GM12865 (cell line): ENCODE measurements around the gene NEGR1.

ENCODE experiments used
- DNase-seq: peaks from one replicate; pipeline ENCODE4 v3.0.0; 2010; ENCODE audit warnings: low read depth
- H3K4me3 ChIP-seq: 2 replicates; pipeline ENCODE4 v1.5.1; 2011; ENCODE audit warnings: mild to moderate bottlenecking, low read depth, low read length, control low read depth
- TF ChIP-seq, protein P1 (sequence below): IDR thresholded peaks from 2 replicates; pipeline ENCODE4 v1.5.1; 2011; ENCODE audit warnings: low read length, control low read depth, low read depth, inconsistent platforms; ENCODE audit not compliant: insufficient read depth; ENCODE audit errors: missing control alignments

NEGR1 gene

DNA sequence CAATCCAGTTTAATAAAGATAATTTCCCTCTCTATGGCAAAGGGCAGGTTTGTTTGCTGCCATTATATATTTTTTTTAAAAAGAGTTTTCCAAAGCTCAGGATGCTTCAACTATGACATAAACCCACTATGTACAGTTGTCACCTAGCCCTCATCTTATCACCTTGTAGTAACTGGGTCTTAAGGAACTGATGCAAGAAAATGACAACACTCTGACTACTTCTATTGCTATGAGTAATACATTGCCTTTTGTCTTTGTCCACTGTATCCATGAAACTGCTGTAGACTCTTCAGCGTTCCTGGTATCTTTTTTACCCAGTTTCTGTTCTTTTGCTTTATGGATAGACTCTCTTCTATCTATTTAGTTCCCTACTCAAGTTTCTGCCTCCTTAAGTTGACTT, 586.5 kb downstream of the NEGR1 start:
- TF ChIP-seq, protein P1, sequence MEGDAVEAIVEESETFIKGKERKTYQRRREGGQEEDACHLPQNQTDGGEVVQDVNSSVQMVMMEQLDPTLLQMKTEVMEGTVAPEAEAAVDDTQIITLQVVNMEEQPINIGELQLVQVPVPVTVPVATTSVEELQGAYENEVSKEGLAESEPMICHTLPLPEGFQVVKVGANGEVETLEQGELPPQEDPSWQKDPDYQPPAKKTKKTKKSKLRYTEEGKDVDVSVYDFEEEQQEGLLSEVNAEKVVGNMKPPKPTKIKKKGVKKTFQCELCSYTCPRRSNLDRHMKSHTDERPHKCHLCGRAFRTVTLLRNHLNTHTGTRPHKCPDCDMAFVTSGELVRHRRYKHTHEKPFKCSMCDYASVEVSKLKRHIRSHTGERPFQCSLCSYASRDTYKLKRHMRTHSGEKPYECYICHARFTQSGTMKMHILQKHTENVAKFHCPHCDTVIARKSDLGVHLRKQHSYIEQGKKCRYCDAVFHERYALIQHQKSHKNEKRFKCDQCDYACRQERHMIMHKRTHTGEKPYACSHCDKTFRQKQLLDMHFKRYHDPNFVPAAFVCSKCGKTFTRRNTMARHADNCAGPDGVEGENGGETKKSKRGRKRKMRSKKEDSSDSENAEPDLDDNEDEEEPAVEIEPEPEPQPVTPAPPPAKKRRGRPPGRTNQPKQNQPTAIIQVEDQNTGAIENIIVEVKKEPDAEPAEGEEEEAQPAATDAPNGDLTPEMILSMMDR, result no peak
- no peak for DNase-seq
- H3K4me3 ChIP-seq, result no peak overlapping the region

DNA sequence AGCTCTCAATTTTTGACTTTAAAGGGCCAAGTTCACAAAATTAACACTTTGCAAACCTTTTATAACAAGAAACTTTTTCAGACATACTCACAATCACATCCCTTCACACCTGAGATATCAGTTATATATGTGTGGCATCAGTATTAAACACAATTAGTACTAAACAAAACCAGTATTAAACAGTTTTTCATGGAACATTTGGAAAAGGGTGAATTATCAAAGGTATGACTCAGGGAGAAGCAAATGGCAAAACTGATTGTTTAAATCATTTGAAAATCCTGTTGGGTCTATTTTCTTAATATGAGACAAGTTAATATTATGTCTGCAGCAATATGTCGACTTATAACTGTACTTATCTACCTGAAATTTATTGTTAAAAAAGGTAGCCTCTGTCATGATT, 587.3 kb downstream of the NEGR1 start:
- TF ChIP-seq, protein P1, result no peak
- H3K4me3 ChIP-seq, result no peak overlapping the region
- no peak for DNase-seq

DNA sequence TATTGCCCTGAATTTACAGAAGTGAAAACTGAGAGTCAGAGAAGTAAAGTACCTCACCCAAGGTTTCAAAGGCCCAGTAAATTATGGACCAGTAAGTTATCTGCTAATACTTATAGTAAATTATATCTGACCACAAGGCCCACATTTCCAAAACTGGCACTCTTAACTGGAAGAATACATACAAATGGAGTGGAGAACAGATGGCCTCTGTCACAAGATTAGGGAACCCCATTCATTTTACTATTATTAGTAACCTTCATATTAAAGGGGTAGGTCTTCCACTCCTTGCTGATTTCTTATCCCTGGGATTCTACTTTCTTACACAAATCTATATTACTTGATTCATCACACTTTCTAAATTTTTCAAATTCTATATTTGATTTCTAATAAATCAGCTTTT, 588.8 kb downstream of the NEGR1 start:
- TF ChIP-seq, protein P1, result no peak
- DNase-seq, result no peak
- H3K4me3 ChIP-seq, result no peak overlapping the region

DNA sequence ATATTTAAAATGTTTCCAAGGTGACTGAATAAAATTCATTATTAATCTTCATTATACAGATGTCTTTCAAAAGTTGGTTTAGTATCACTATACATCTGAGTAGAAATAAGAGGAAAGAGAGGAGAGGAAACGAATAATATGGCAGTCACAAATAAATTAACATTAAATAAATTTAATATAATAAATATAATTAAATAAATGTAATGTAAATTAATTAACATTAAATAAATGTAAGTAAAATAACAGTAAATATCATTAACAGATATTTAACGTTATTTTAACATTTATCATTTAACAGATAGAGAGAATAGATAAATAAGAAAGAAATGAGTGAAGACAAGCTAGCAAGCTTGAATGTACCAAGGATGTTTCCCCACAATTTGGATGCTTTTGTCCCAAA, 592.7 kb downstream of the NEGR1 start:
- TF ChIP-seq, protein P1, result no peak
- DNase-seq, result no peak
- H3K4me3 ChIP-seq, result no peak overlapping the region

DNA sequence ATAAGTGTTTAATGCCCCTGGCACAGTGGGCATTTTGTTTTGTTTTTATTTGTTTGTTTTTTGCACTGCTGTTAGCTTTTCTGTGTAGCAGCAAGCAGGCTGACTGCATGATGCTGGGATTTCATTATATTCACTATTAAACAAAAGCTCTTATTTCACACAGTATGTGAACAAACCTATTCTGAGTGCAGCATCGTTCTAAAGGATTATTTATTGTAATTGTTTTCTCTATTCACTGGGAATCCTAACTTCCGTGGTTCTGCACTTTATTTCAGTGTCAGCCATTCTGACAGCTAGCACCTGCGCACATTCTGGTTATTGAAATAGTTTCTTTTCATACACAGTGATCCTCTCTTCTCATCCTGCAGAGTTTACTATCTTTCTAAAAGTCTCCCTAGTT, 595.0 kb downstream of the NEGR1 start:
- no peak for DNase-seq
- no peak overlapping the region for H3K4me3 ChIP-seq
- TF ChIP-seq, protein P1, result no peak

DNA sequence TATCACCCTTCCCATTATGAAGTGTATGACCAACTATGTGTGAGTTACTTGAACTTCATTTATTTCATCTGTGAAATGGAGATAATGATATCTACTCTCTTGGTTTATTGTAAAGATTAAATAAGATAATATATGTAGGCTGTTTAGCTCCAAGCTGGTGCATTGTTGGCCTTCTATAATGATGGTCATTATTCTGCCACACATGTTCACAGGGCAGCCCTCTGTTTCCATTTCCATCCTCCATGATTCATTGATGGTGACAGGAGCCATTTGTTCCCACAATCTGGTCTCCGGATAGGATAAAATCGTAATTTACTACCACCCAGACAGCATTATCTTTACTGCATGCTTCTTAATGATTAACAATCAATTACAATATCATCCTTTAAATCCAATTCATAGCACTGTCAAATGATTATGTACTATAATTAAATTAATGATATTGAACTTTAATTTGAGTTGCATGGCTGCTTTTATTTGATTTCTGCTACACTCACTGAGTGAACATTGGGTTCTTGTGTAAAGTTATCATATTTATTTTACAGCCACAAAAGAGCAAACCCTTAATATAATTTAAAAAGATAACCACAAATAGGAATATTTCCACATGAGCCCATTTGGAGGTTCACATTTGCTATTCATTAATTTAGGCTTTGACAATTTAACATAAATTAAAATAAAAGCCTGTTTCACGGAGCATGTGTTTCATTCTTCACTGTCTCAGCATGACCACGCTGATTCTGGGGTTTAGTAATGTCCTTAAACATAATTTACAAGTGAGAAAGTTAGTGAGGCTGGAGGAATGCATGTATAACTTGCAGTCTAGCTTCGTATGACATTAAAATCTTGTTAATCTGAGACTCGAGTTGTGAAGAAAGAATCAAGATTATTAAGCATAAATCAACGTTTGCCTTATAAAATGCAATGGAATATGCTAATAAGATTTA, 605.1 kb downstream of the NEGR1 start:
- H3K4me3 ChIP-seq, result no peak overlapping the region
- TF ChIP-seq, protein P1, result no peak
- DNase-seq, result no peak
